Mucosa of rectum (tissue), 2 donors: Measurements from ENCODE around the gene ANO2.

Experiments used
- H3K27ac ChIP-seq, 2 donors: one replicate each; pipeline ENCODE4 v1.7.0; 2013; ENCODE audit warnings: inconsistent platforms in 2 of 2, low read depth in 2 of 2, low read length in 2 of 2
- H3K27me3 ChIP-seq, 2 donors: one replicate each; pipeline ENCODE4 v1.7.0; 2013; ENCODE audit warnings: low read length in 2 of 2; ENCODE audit not compliant: control insufficient read depth in 2 of 2, insufficient read depth in 2 of 2
- H3K36me3 ChIP-seq, 2 donors: one replicate each; pipeline ENCODE4 v1.7.0; 2013; ENCODE audit warnings: low read length in 2 of 2; ENCODE audit not compliant: control insufficient read depth in 2 of 2, insufficient read depth in 2 of 2
- H3K4me1 ChIP-seq, 2 donors: one replicate each; pipeline ENCODE4 v1.7.0; 2013; ENCODE audit warnings: low read length in 2 of 2, mild to moderate bottlenecking in 1 of 2; ENCODE audit not compliant: control insufficient read depth in 2 of 2, insufficient read depth in 2 of 2
- H3K4me3 ChIP-seq, 2 donors: one replicate each; pipeline ENCODE4 v1.7.0; 2013; ENCODE audit warnings: low read length in 2 of 2
- H3K9ac ChIP-seq, 2 donors: one replicate each; pipeline ENCODE4 v1.7.0; 2013; ENCODE audit warnings: low read length in 2 of 2, low read depth in 1 of 2, mild to moderate bottlenecking in 1 of 2
- H3K9me3 ChIP-seq, 2 donors: one replicate each; pipeline ENCODE4 v1.7.0; 2013; ENCODE audit warnings: low read length in 2 of 2; ENCODE audit not compliant: control insufficient read depth in 2 of 2
- donor health status: healthy.
- donor health status: Normal muscosa, but diverticular disease.

Gene ANO2

GRCh38 chr12:5771756-5772155, 173.3 kb downstream of the ANO2 start:
- H3K27ac ChIP-seq: no peak overlapping the region
- no peaks in the 10 kb centered on the region for H3K27me3 ChIP-seq
- H3K4me1 ChIP-seq: peaks cover 0 to 5% of the 10 kb centered on the region in 2 donors
- H3K9ac ChIP-seq: no peak overlapping the region
- H3K36me3 ChIP-seq: no peaks in the 10 kb centered on the region
- no peak overlapping the region for H3K4me3 ChIP-seq
- H3K9me3 ChIP-seq: no peaks in the 10 kb centered on the region

GRCh38 chr12:5770727-5771126, 174.3 kb downstream of the ANO2 start:
- no peak overlapping the region for H3K4me3 ChIP-seq
- no peaks in the 10 kb centered on the region for H3K9me3 ChIP-seq
- peaks cover 0 to 5% of the 10 kb centered on the region in 2 donors for H3K4me1 ChIP-seq
- no peaks in the 10 kb centered on the region for H3K27me3 ChIP-seq
- no peak overlapping the region for H3K27ac ChIP-seq
- no peaks in the 10 kb centered on the region for H3K36me3 ChIP-seq
- H3K9ac ChIP-seq: no peak overlapping the region

- Histone ChIP-seq H3K27ac (no peak overlapping the region), H3K9ac (no peak overlapping the region), H3K36me3 (no peaks in the 10 kb centered on the region), H3K4me3 (no peak overlapping the region), H3K9me3 (no peaks in the 10 kb centered on the region), H3K4me1 (peaks cover 0 to 5% of the 10 kb centered on the region in 2 donors), H3K27me3 (no peaks in the 10 kb centered on the region)
Observed at GRCh38 chr12:5768581-5769196, 176.4 kb downstream of the ANO2 start.

GRCh38 chr12:5768171-5768570, 176.9 kb downstream of the ANO2 start:
- H3K9ac ChIP-seq: no peak overlapping the region
- H3K9me3 ChIP-seq: no peaks in the 10 kb centered on the region
- H3K4me3 ChIP-seq: no peak overlapping the region
- peaks cover 0 to 5% of the 10 kb centered on the region in 2 donors for H3K4me1 ChIP-seq
- no peaks in the 10 kb centered on the region for H3K36me3 ChIP-seq
- H3K27ac ChIP-seq: no peak overlapping the region
- no peaks in the 10 kb centered on the region for H3K27me3 ChIP-seq

GRCh38 chr12:5758347-5758746, 186.7 kb downstream of the ANO2 start:
- Histone ChIP-seq H3K36me3 (no peaks in the 10 kb centered on the region), H3K27ac (no peak overlapping the region), H3K9ac (no peak overlapping the region), H3K9me3 (no peaks in the 10 kb centered on the region), H3K4me3 (no peak overlapping the region), H3K27me3 (no peaks in the 10 kb centered on the region), H3K4me1 (no peaks in the 10 kb centered on the region)

- no peaks in the 10 kb centered on the region for H3K36me3 ChIP-seq
- H3K27me3 ChIP-seq: no peaks in the 10 kb centered on the region
- H3K4me3 ChIP-seq: no peak overlapping the region
Observed at GRCh38 chr12:5756338-5756842, 188.7 kb downstream of the ANO2 start.

GRCh38 chr12:5748027-5748426, 197.0 kb downstream of the ANO2 start:
- Histone ChIP-seq H3K4me3 (no peak overlapping the region), H3K27ac (no peak overlapping the region), H3K9ac (no peak overlapping the region), H3K27me3 (no peaks in the 10 kb centered on the region), H3K36me3 (no peaks in the 10 kb centered on the region), H3K4me1 (no peaks in the 10 kb centered on the region), H3K9me3 (no peaks in the 10 kb centered on the region)

More at GRCh38 chr12:5756338-5756842, 188.7 kb downstream of the ANO2 start:
- H3K9ac ChIP-seq: no peak overlapping the region
- no peaks in the 10 kb centered on the region for H3K4me1 ChIP-seq
- no peaks in the 10 kb centered on the region for H3K9me3 ChIP-seq
- no peak overlapping the region for H3K27ac ChIP-seq

- Histone ChIP-seq H3K4me3 (no peak overlapping the region), H3K9me3 (no peaks in the 10 kb centered on the region), H3K4me1 (no peaks in the 10 kb centered on the region), H3K27me3 (no peaks in the 10 kb centered on the region), H3K9ac (no peak overlapping the region), H3K27ac (no peak overlapping the region), H3K36me3 (no peaks in the 10 kb centered on the region)
Observed at GRCh38 chr12:5746917-5747316, 198.1 kb downstream of the ANO2 start.

GRCh38 chr12:5746036-5746908, 198.8 kb downstream of the ANO2 start:
- Histone ChIP-seq H3K27me3 (no peaks in the 10 kb centered on the region), H3K9ac (no peak overlapping the region), H3K9me3 (no peaks in the 10 kb centered on the region), H3K36me3 (no peaks in the 10 kb centered on the region), H3K4me3 (no peak overlapping the region), H3K27ac (no peak overlapping the region), H3K4me1 (no peaks in the 10 kb centered on the region)

GRCh38 chr12:5745251-5745888, 199.7 kb downstream of the ANO2 start:
- Histone ChIP-seq H3K4me1 (no peaks in the 10 kb centered on the region), H3K27me3 (no peaks in the 10 kb centered on the region), H3K9me3 (no peaks in the 10 kb centered on the region), H3K27ac (no peak overlapping the region), H3K4me3 (no peak overlapping the region), H3K9ac (no peak overlapping the region), H3K36me3 (no peaks in the 10 kb centered on the region)
